ENCODE measurements around the gene SLC35A2. TPM values are rescaled to one million over a fixed set of nuclear protein-coding genes. Genes with fewer than 3 reads are reported as not detected.

SLC35A2 gene
- total and polyA plus RNA-seq, 2 of the 4 experiments (the other 2 are of a cell fraction): 10.8 to 48.3 TPM

DNA sequence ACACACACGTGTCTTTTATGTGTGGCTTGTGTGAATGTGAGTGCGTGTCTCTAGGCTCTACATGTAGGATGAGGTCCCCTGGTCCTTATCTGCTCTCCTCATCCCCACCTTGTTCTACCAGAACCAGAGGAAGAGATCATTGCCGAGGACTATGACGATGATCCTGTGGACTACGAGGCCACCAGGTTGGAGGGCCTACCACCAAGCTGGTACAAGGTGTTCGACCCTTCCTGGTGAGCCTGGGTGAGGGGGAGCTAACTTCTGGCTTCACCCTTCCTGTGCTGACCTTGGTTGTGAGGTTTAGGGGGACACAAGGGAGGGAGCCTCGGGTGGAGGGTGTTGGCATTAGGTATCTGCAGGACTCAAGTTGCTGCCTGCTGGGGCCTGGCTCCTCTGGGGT, 10.4 kb downstream of the SLC35A2 start:
- H2BK120ac ChIP-seq (ENCODE audit: low read depth, low read length): no peak overlapping the region
- no peak overlapping the region for H2BK15ac ChIP-seq (ENCODE audit: low read depth, low read length)
- H4K5ac ChIP-seq (ENCODE audit: low read depth, low read length): no peak overlapping the region
- H4K8ac ChIP-seq (ENCODE audit: low read depth in 2 of 2, low read length in 2 of 2): no peak overlapping the region
- intact Hi-C loops (cut with micrococcal nuclease) (no loop called here), dilution Hi-C loops (cut with HindIII; ENCODE audit: low sequenced_read_pairs, unreplicated experiment) (no loop called here), in situ Hi-C loops (cut with MboI; ENCODE audit: low sequenced_read_pairs) (no loop called here)
- H4K20me1 ChIP-seq (ENCODE audit: insufficient read depth, low read length): peaks cover 8% of the 10 kb centered on the region
- no peak overlapping the region for H2AK9ac ChIP-seq (replicated peaks; ENCODE audit: low read depth, low read length, poor library complexity)
- H2AFZ ChIP-seq (replicated peaks; ENCODE audit: low read length, poor library complexity): no peak overlapping the region
- no peaks in the 10 kb centered on the region; the same call in 1 of the 2 replicates for H3K9me3 ChIP-seq (ENCODE audit: control insufficient read depth, insufficient read depth, low read length)
- H3K23ac ChIP-seq (ENCODE audit: low read depth, low read length): no peak overlapping the region
- TF ChIP-seq, protein P1, sequence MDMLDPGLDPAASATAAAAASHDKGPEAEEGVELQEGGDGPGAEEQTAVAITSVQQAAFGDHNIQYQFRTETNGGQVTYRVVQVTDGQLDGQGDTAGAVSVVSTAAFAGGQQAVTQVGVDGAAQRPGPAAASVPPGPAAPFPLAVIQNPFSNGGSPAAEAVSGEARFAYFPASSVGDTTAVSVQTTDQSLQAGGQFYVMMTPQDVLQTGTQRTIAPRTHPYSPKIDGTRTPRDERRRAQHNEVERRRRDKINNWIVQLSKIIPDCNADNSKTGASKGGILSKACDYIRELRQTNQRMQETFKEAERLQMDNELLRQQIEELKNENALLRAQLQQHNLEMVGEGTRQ (IDR thresholded peaks at IDR 0.05; ENCODE audit: low read depth, low read length): no peak
- no peak for TF ChIP-seq RCOR1 (IDR thresholded peaks at IDR 0.05; ENCODE audit: insufficient replicate concordance, low read length)
- TF ChIP-seq NFE2L2 (IDR thresholded peaks at IDR 0.05; ENCODE audit: low read depth, low read length): no peak
- no peak for TF ChIP-seq CEBPB (IDR thresholded peaks at IDR 0.05; ENCODE audit: low read depth, low read length)
- TF ChIP-seq POLR2A (IDR thresholded peaks at IDR 0.05; ENCODE audit: low read depth, low read length): no peak
- TF ChIP-seq RAD21 (IDR thresholded peaks at IDR 0.05; ENCODE audit: low read length): no peak
- TF ChIP-seq ELK1 (IDR thresholded peaks at IDR 0.05; ENCODE audit: borderline replicate concordance, low read depth, low read length): no peak
- TF ChIP-seq RFX5 (IDR thresholded peaks at IDR 0.05; ENCODE audit: low read depth, low read length): no peak
- TF ChIP-seq MAZ (IDR thresholded peaks at IDR 0.05; ENCODE audit: borderline replicate concordance, low read depth, low read length): no peak
- TF ChIP-seq CHD1 (IDR thresholded peaks at IDR 0.05; ENCODE audit: low read depth, low read length): no peak
- TF ChIP-seq MXI1 (IDR thresholded peaks at IDR 0.05; ENCODE audit: borderline replicate concordance, low read depth, low read length): no peak
- TF ChIP-seq BHLHE40 (IDR thresholded peaks at IDR 0.05; ENCODE audit: low read depth, low read length): no peak
- no peak for TF ChIP-seq MAFK (IDR thresholded peaks at IDR 0.05; ENCODE audit: low read depth, low read length)
- TF ChIP-seq CTCF (conservative IDR thresholded peaks at IDR 0.05; ENCODE audit: low read depth, low read length): no peak
- no peak for TF ChIP-seq SMC3 (IDR thresholded peaks at IDR 0.05; ENCODE audit: low read depth, low read length)
- TF ChIP-seq FOS (IDR thresholded peaks at IDR 0.05; ENCODE audit: low read depth, low read length): no peak
- no peak overlapping the region for H3K4me3 ChIP-seq (ENCODE audit: insufficient read depth, low read depth, low read length)
- H2BK20ac ChIP-seq (ENCODE audit: low read depth, low read length): no peak overlapping the region
- ChIA-PET CTCF (no interaction called here), POLR2A (ENCODE audit: unreplicated experiment) (no interaction called here)
- H3K36me3 ChIP-seq (ENCODE audit: control insufficient read depth, insufficient read depth, low read length): peaks cover 16% of the 10 kb centered on the region
- peaks cover 6 to 22% of the 10 kb centered on the region in 2 experiments for H3K79me1 ChIP-seq (ENCODE audit: low read depth in 1 of 2, low read length in 2 of 2)
- no peak overlapping the region for H2BK5ac ChIP-seq (ENCODE audit: low read depth, low read length, poor library complexity, severe bottlenecking)
- H3K9me1 ChIP-seq (ENCODE audit: insufficient read depth, low read length): no peaks in the 10 kb centered on the region
- no CpG with 5 or more reads among the region's 7 CpGs for WGBS, 2 experiments (ENCODE audit: extremely low coverage in 2 of 2, insufficient read length in 1 of 2)
- H3K14ac ChIP-seq (replicated peaks; ENCODE audit: low read depth, low read length): no peak overlapping the region
- no peak overlapping the region for H3K27ac ChIP-seq (ENCODE audit: insufficient read depth, low read length)
- no peak overlapping the region for H3K18ac ChIP-seq (ENCODE audit: low read depth, low read length)
- no peak overlapping the region for H3K56ac ChIP-seq (ENCODE audit: extremely low read depth, insufficient read depth, low read length)
- H3K27me3 ChIP-seq (ENCODE audit: control insufficient read depth, insufficient read depth, low read length): no peaks in the 10 kb centered on the region
- DNase-seq (no peak), ATAC-seq (ENCODE audit: low read depth) (no peak)
- no peak overlapping the region for H3K4ac ChIP-seq (ENCODE audit: low read depth, low read length)
- no TSS peak for BruUV-seq (replicated peaks)
- H2AK5ac ChIP-seq (ENCODE audit: low read depth, low read length): no peak overlapping the region
- no peak overlapping the region for H3K9ac ChIP-seq (ENCODE audit: low read depth, low read length)
- H3K4me2 ChIP-seq (ENCODE audit: low read depth, low read length): no peak overlapping the region
- no peak overlapping the region for H4K91ac ChIP-seq (ENCODE audit: insufficient read depth, low read depth, low read length)
- H3K4me1 ChIP-seq (ENCODE audit: control insufficient read depth, insufficient read depth, low read length): 0 out of 2 replicates have a peak, but pooled peaks cover 2% of the 10 kb centered on the region

Measured in IMR-90 (cell line).